Measurements from ENCODE around the gene TMTC2. TPM values are rescaled to one million over a fixed set of nuclear protein-coding genes. Genes with fewer than 3 reads are reported as not detected.

The TMTC2 gene
- total and polyA plus RNA-seq, 2 donors (not counting 1 experiment from before 2014, with no cell fraction given) = 2.4 to 3.2 TPM

- Histone ChIP-seq H2AFZ (ENCODE audit: insufficient read depth, low read depth, low read length, poor library complexity, severe bottlenecking) (no peak overlapping the region), H3K9ac (ENCODE audit: low read length) (no peak overlapping the region), H3K4me3 (ENCODE audit: control extremely low read depth in 1 of 5, extremely low read depth in 1 of 5, insufficient read depth in 1 of 5, low read depth in 2 of 5, low read length in 4 of 5) (no peak overlapping the region), H3K9me3 (ENCODE audit: control extremely low read depth in 1 of 3, control insufficient read depth in 2 of 3, insufficient read depth in 1 of 3, low read length in 2 of 3) (no peaks in the 10 kb centered on the region), H3K36me3 (replicated peaks in 1 of 2; ENCODE audit: control extremely low read depth in 1 of 2, control insufficient read depth in 1 of 2, extremely low read depth in 1 of 2, insufficient read depth in 2 of 2, low read length in 1 of 2) (no peaks in the 10 kb centered on the region), H4K20me1 (ENCODE audit: control insufficient read depth, insufficient read depth, low read length, poor library complexity, severe bottlenecking) (no peaks in the 10 kb centered on the region), H3K27me3 (replicated peaks in 1 of 4; ENCODE audit: control extremely low read depth in 1 of 4, control insufficient read depth in 3 of 4, insufficient read depth in 4 of 4, low read length in 3 of 4) (no peaks in the 10 kb centered on the region), H3K27ac (ENCODE audit: low read length in 2 of 2) (no peak overlapping the region), H3K4me2 (replicated peaks; ENCODE audit: low read depth, low read length, poor library complexity, severe bottlenecking) (no peak overlapping the region), H3K4me1 (ENCODE audit: control insufficient read depth in 2 of 2, insufficient read depth in 2 of 2, low read length in 2 of 2) (no peaks in the 10 kb centered on the region), H3K79me2 (ENCODE audit: control insufficient read depth, insufficient read depth, low read length) (no peaks in the 10 kb centered on the region)
- no peaks in the 10 kb centered on the region for H3K9me3 Mint-ChIP-seq (ENCODE audit: insufficient read depth)
- no peak overlapping the region for H3K27ac Mint-ChIP-seq
- TF ChIP-seq CTCF (IDR thresholded peaks at IDR 0.05) (no peak), EZH2 (IDR thresholded peaks at IDR 0.05; ENCODE audit: borderline replicate concordance, insufficient read depth, low read depth, low read length, poor library complexity, severe bottlenecking) (no peak)
- no peaks in the 10 kb centered on the region for H3K27me3 Mint-ChIP-seq
- no peaks in the 10 kb centered on the region for H3K4me1 Mint-ChIP-seq
- ATAC-seq (ENCODE audit: low read depth) (no peak), DNase-seq (no peak)
- intact Hi-C loops (cut with micrococcal nuclease) = no loop called here
- no CpG with 5 or more reads among the region's 1 CpG for WGBS (ENCODE audit: insufficient coverage)
- no peak overlapping the region for H3K4me3 Mint-ChIP-seq
- ChIA-PET CTCF (no interaction called here), POLR2A (no interaction called here)
Measured at GRCh38 chr12:83044736-83045135, 358.0 kb downstream of the TMTC2 start.

DNA sequence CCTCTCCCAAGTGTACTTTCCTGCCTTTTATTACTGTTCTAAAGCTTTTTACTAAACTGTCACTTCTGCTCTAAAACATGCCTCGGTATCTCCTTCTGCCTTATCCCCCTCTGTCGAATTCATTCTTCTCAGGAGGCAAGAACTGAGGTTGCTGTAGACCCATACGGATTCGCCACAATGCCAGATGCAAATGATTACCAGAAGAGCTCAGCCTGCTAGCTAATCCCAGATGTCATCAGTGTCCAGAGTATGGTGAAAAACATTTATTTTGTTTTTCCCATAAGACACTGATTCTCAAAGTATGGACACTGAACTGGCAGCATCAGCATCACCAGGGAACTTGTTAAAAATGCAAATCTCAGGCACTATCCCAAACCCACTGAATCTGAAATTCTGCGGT lies 359.3 kb downstream of the TMTC2 start:
- ChIA-PET CTCF (no interaction called here), POLR2A (no interaction called here)
- Histone ChIP-seq H3K79me2 (ENCODE audit: control insufficient read depth, insufficient read depth, low read length) (no peaks in the 10 kb centered on the region), H3K36me3 (replicated peaks in 1 of 2; ENCODE audit: control extremely low read depth in 1 of 2, control insufficient read depth in 1 of 2, extremely low read depth in 1 of 2, insufficient read depth in 2 of 2, low read length in 1 of 2) (no peaks in the 10 kb centered on the region), H3K9me3 (ENCODE audit: control extremely low read depth in 1 of 3, control insufficient read depth in 2 of 3, insufficient read depth in 1 of 3, low read length in 2 of 3) (no peaks in the 10 kb centered on the region), H3K4me1 (ENCODE audit: control insufficient read depth in 2 of 2, insufficient read depth in 2 of 2, low read length in 2 of 2) (no peaks in the 10 kb centered on the region), H2AFZ (ENCODE audit: insufficient read depth, low read depth, low read length, poor library complexity, severe bottlenecking) (no peak overlapping the region), H3K9ac (ENCODE audit: low read length) (no peak overlapping the region), H3K4me2 (replicated peaks; ENCODE audit: low read depth, low read length, poor library complexity, severe bottlenecking) (no peak overlapping the region), H3K27ac (ENCODE audit: low read length in 2 of 2) (no peak overlapping the region), H3K4me3 (ENCODE audit: control extremely low read depth in 1 of 5, extremely low read depth in 1 of 5, insufficient read depth in 1 of 5, low read depth in 2 of 5, low read length in 4 of 5) (no peak overlapping the region), H4K20me1 (ENCODE audit: control insufficient read depth, insufficient read depth, low read length, poor library complexity, severe bottlenecking) (no peaks in the 10 kb centered on the region), H3K27me3 (replicated peaks in 1 of 4; ENCODE audit: control extremely low read depth in 1 of 4, control insufficient read depth in 3 of 4, insufficient read depth in 4 of 4, low read length in 3 of 4) (no peaks in the 10 kb centered on the region)
- WGBS (ENCODE audit: insufficient coverage) = 88% methylated on average over 5 of the region's 5 CpGs
- DNase-seq = no peak
- H3K27me3 Mint-ChIP-seq = no peaks in the 10 kb centered on the region
- no peaks in the 10 kb centered on the region for H3K4me1 Mint-ChIP-seq
- intact Hi-C loops (cut with micrococcal nuclease) = no loop called here
- no peak overlapping the region for H3K4me3 Mint-ChIP-seq
- no peak for TF ChIP-seq EZH2 (IDR thresholded peaks at IDR 0.05; ENCODE audit: borderline replicate concordance, insufficient read depth, low read depth, low read length, poor library complexity, severe bottlenecking)
- no peak for TF ChIP-seq CTCF (IDR thresholded peaks at IDR 0.05)
- H3K9me3 Mint-ChIP-seq (ENCODE audit: insufficient read depth) = no peaks in the 10 kb centered on the region
- ATAC-seq (ENCODE audit: low read depth) = no peak
- H3K27ac Mint-ChIP-seq = no peak overlapping the region

All from B cell (primary cell).